ENCODE data around the gene GLB1L.
"Not testable (repeated sequence)": the region's sequence is repeated elsewhere in the genome, so short reads cannot be mapped to it uniquely, and the experiment has no call there.

The GLB1L gene

GRCh38 chr2:219207134-219207883 is 37.9 kb downstream of the GLB1L start:
- DNase-seq (ENCODE audit: low spot score): no peak
- no peak for TF ChIP-seq CTCF (IDR thresholded peaks at IDR 0.05; ENCODE audit: extremely low read depth, missing control alignments)

GRCh38 chr2:219206328-219207133 is 38.7 kb downstream of the GLB1L start, which contains the start of gene ZFAND2B:
Gene ZFAND2B (plus strand): TSS chr2:219206782. CDS start chr2:219206988, 206 bp downstream.
- no peak for TF ChIP-seq CTCF (IDR thresholded peaks at IDR 0.05; ENCODE audit: extremely low read depth, missing control alignments)
- peak; percentile 100 for DNase-seq (ENCODE audit: low spot score)

- no peak for TF ChIP-seq CTCF (IDR thresholded peaks at IDR 0.05; ENCODE audit: extremely low read depth, missing control alignments)
- DNase-seq (ENCODE audit: low spot score): no peak
Observed at GRCh38 chr2:219205981-219206327, 39.3 kb downstream of the GLB1L start.

- no peak for TF ChIP-seq CTCF (IDR thresholded peaks at IDR 0.05; ENCODE audit: extremely low read depth, missing control alignments)
- no peak for DNase-seq (ENCODE audit: low spot score)
Observed at GRCh38 chr2:219205165-219205538, 40.1 kb downstream of the GLB1L start.

- TF ChIP-seq CTCF (IDR thresholded peaks at IDR 0.05; ENCODE audit: extremely low read depth, missing control alignments): no peak
Observed at GRCh38 chr2:219204425-219205164, 40.6 kb downstream of the GLB1L start.

GRCh38 chr2:219201331-219201730 is 43.9 kb downstream of the GLB1L start:
- DNase-seq (ENCODE audit: low spot score): not testable (repeated sequence)

More at GRCh38 chr2:219204425-219205164, 40.6 kb downstream of the GLB1L start:
- DNase-seq (ENCODE audit: low spot score): no peak

- DNase-seq (ENCODE audit: low spot score): not testable (repeated sequence)
Observed at GRCh38 chr2:219200502-219201326, 44.5 kb downstream of the GLB1L start.
